Measurements from ENCODE around the gene FHAD1.
"Not testable (repeated sequence)": the region's sequence is repeated elsewhere in the genome, so short reads cannot be mapped to it uniquely, and the experiment has no call there.

FHAD1 gene

DNA sequence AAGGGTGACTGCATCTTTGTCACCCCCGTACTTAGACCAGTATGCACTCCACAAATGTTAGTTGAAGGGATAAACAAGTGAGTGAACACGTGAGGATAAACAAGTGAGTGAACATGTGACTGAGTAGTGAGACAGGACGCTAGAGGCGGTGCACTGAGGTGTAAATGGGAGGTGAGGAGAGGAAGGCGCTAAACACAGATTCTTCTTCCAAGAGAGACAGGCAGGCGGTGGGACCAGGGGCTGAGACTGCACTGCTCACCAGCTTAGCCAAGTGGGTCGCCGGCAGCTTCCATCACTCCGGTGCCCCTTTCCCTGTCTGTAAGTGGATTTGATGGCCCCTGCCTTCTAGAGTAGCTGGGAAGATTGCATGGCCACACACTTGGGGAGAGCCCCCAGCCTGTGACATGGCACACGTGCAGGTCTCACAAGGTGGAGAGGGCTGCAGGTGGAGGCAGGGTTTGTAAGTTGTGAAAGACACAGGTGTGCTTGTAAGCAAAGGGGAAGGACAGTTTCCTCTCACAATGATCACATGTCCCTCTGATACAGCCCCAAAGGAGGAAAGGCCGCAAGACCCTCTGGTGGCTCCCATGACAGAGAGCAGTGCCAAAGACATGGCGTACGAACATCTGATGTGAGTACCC lies 115.2 kb downstream of the FHAD1 start:
- no peak for DNase-seq (ENCODE audit: low read depth in 3 of 3, low spot score in 1 of 3)

DNA sequence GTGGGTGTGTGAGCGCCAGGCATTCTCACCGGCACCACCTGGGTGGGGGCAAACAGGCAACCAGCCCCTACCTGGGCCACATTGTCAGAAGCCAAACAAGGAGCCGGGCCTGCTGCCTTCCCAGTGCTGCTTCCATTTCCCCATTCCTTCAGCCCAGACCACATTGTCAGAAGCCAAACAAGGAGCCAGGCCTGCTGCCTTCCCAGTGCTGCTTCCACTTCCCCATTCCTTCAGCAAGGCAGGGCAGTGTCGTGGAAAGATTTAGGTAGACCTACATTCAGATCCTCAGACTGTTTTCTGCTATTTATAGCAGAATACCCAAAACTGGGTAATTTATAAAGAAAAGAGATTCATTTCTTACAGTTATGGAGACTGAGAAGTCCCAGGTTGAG lies 115.7 kb downstream of the FHAD1 start:
- no peak for DNase-seq (ENCODE audit: low read depth in 3 of 3, low spot score in 1 of 3)

DNA sequence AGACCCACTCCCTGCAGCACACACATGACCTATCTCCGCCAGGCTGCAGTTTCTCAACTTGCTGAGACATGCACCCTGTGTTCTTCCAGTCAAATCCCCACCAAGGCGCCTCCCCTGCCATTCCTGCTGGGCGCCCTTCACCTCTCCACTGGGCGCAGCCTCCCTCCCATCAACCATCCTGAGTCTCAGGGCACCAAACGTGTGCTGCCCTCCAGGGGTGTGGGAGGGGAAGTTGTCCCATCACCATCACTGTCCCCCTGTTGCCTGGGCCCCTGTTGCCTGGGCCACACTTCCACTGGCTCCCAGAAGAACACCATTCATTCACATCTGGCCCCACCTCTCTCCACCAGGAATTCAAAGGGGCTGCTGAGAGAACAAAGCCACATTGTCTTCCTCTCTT lies 117.7 kb downstream of the FHAD1 start:
- no peak for DNase-seq (ENCODE audit: low read depth in 3 of 3, low spot score in 1 of 3)

DNA sequence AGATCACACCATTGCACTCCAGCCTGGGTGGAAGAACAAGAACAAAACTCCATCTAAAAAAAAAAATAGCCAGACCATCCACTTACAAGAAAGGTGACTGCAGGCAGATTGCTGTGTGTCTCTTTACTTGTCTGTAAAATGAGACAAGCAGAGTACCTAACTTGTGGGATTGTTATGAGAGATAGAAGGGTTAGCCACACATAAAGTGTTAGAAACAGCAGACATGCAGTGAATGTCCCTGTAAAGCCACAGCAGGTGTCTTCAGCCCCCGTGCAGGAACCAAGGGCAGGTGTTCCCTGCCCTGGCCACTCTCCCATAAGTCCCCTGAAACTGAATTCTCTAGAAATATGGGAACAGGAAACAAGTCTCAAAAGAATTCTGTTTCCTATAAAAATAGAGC lies 121.9 kb downstream of the FHAD1 start:
- DNase-seq (ENCODE audit: low read depth in 3 of 3, low spot score in 1 of 3) = no peak

DNA sequence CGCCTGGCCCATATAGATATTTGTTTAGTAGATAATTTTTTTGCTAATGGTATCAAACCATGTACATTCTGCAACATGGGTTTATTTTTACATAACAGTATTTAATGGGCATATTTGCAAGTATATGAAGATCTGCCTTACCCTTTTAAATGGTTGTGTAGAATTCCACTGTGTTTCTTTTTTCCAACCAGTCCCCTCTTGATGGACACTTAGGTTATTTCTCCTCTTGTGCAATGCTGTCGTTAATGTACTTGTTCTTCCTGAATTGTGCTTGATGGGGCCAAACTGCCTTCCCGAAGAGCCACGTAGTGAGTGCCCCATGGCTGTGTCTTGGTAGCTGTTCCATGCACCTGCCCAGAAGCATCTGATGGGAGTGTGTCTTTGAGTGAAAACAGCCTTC lies 123.2 kb downstream of the FHAD1 start:
- no peak for DNase-seq (ENCODE audit: low read depth in 3 of 3, low spot score in 1 of 3)

DNA sequence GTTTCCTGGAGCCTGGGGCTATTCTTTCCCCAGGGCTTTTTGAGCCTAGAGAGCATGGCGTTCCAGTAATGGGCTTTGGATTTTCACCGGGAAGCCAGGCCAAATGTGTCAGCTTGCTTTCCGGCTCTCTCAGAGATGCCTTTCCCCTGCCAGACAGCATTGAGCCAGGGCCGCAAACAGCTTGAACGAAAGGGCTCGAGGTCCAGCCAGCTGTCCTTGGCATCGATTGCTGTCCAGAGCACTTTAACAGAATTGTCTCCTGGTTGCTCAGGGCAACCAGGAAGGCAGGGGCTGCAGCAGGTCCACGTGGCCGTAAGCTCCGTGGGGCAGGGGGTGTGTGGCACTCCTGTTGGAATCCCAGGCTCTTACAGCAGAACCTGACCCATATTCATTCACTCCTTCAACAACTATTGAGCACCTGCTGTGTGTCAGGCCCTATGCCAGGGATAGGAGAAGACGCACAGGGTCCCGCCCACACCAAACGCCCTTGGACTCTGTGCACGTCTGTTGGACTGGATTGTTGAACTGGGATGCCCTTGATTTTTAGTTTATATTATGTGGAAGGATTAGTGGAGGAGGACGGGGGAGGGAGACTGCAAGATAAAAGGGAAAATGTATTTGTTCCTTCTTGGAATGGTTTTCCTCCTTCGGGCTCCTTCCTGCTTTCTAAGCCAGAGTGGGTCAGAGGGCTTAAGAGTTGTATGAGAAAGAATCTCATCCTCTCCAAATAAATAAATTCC lies 123.9 kb downstream of the FHAD1 start:
- DNase-seq (ENCODE audit: low read depth in 3 of 3, low spot score in 1 of 3) = no peak

DNA sequence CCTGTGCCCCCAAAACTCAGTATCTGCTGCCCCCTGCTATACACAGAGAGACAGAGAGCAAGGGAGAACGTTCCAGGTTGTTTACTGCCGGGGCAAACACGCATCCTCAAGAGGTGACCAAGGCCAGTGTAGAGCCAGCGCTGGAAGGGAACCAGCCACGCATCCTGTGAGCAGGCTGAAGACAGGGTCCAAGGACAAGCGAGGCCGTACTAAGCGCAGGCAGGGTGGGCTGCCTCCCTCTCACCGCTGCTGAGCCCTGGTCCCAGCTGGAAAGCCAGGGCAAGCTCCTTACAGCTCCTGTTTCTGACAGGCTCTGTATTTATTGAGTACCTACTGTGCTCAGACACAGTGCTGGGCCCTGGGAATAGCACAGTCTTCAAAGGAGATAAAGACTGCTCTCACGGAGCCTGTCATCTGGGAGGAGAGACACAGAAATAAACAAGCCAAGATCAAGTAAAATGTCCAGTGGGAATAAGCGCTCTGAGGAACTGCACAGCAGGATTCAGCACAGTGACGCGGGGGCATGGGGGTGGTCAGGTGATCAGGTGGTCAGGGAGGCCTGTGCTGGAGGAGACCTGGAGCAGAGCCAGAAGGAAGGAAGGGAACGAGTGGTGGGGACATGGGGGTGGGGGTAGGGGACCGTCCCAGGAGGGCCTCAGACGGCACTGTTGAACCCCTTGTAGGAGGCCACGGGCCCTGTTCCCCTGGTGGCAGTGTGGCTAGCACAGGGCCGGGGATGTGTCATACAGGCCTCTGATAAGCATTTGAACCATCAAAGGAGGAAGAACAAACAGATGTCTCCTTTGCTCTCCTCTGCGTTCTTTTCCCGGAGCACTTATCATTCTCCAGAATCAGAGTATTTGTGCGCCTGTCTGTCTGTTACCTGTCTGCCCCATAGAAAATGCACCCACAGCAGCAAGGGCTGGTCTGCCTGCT lies 124.9 kb downstream of the FHAD1 start:
- DNase-seq (ENCODE audit: low read depth in 3 of 3, low spot score in 1 of 3) = no peak

DNA sequence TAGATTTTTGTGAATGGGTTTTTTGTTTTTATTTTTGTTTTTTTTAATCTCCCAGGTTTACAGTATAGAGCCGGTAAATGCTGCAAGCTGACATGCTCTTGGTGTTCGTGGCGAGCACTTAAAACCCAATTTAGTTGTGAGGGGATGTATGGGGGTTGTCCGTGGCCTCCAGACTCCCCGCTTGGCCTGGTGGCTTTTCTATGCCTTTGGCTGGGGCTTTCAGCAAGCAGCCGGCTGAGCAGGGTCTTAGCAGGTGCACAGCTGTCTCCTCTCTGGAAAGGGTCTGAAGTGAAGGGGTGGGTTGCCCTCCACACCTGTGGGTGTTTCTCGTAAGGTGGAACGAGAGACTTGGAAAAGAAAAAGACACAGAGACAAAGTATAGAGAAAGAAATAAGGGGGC lies 131.7 kb downstream of the FHAD1 start:
- DNase-seq (ENCODE audit: low read depth in 3 of 3, low spot score in 1 of 3) = no peak

DNA sequence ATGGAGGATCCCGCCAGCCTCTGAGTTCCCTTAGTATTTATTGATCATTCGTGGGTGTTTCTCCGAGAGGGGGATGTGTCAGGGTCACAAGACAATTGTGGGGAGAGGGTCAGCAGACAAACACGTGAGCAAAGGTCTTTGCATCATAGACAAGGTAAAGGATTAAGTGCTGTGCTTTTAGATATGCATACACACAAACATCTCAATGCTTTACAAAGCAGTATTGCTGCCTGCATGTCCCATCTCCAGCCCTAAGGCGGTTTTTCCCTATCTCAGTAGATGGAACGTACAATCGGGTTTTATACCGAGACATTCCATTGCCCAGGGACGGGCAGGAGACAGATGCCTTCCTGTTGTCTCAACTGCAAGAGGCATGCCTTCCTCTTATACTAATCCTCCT lies 132.1 kb downstream of the FHAD1 start:
- not testable (repeated sequence) for DNase-seq (ENCODE audit: low read depth in 3 of 3, low spot score in 1 of 3)

DNA sequence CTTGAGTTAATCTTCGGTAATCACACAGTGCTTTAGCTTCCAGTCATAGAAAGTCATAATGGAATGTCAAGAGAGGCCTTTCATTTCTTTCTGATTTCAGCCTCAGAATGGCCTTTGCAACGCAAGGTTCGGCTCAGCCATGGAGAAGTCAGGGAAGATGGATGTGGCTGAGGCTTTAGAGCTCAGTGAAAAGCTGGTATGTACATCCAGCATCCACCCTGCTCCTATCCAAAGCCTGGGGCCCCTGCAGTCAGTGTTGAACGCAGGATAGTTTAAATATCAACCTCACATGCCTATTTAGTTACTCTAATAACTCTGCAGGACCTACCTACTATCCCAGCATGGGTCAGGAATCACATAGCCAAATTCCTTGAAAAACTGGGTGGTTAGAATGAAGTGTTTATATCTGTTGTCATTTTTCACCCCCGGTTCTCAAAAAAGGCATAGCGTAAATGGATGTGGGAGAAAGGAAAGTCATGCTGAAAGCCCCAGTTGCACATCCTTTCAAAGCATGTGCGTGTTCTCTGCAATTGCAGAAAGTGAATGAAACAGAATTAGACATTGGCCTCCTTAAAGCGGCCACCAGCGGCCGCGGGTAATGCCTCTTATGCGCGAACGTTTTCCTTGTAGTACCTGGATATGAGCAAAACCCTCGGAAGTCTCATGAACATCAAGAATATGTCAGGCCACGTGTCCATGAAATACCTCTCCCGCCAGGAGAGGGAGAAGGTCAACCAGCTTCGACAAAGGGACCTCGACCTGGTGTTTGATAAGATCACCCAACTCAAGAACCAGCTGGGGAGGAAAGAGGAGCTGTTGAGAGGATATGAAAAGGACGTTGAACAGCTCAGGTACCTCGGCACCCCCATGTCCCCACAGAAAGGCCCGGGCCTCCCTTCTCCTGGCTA lies 133.8 kb downstream of the FHAD1 start:
- no peak for DNase-seq (ENCODE audit: low read depth in 3 of 3, low spot score in 1 of 3)

DNA sequence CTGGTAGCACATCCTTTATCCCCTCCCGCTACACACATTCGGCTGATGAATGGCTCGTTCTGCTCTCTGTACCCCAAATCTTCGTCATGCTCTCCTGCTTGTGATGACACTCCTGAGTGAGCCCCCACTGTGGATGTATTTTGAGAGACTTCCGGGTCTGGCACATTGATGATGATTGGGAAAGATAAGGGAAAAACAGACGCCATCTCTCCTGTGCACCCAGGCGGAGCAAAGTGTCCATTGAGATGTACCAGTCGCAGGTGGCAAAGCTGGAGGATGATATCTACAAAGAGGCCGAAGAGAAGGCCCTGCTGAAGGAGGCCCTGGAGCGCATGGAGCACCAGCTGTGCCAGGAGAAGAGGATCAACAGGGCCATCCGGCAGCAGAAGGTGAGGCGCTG lies 134.8 kb downstream of the FHAD1 start:
- no peak for DNase-seq (ENCODE audit: low read depth in 3 of 3, low spot score in 1 of 3)

DNA sequence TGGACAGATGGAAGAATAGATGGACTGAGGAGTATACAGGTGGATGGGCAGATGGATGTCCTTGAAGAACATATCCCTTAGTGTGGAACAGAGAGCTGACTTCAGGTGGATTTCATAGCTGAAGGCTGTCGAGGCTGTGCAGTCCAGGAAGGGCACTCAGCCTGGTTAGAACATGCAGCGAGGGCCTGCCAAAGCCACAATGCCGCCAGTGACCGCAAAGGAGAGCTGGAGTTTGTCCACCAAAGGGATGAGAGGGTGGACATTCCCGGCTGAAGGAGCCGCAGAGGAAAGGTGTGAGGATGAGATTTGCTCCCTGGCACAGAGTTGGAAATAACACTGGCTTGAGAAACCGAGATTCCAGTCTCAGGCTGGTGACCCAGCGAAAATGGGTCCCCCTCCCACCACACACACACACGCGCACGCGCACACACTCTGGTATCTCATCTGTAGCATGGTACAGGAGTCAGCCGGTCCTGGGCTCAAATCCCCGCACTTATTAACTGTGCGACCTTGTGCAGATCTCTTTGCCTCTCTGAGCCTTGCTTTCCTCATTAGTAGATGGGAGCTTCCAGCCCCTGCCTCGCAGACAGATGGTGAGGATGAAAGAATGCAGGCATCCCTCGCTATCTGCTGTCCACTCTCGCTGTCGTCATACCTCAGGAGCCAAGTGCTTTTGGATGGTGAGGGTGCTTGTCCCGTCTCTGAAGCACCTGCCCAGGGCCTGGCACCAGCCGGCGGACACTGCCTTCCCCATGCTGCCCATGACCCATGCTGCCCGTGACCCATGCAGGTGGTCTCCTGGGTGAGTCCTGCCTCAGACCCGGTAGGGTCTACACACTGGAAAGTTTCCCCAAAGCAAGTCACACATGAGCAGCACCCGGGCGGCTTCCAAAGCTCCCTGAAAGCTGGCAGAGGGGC lies 135.8 kb downstream of the FHAD1 start:
- no peak for DNase-seq (ENCODE audit: low read depth in 3 of 3, low spot score in 1 of 3)

DNA sequence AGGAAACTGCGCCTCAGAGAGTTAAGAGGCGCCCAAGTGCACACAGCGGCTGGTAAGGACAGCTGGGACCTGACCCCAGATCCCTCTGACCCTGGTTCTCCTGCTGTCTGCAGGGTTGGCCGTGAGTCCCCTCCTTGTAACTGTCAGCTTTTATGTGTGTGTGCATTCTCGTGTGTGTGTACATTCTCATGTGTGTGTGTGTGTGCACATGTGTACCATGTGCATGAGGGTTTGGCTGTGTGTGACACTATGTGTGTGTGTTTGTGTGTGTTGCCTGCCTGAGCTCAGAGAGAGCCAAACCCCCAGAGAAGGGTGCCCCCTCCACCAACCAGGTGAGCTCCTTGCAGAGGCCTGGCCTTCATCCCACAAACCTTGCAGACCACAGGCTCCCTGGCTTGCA lies 136.8 kb downstream of the FHAD1 start:
- DNase-seq (ENCODE audit: low read depth in 3 of 3, low spot score in 1 of 3) = no peak

DNA sequence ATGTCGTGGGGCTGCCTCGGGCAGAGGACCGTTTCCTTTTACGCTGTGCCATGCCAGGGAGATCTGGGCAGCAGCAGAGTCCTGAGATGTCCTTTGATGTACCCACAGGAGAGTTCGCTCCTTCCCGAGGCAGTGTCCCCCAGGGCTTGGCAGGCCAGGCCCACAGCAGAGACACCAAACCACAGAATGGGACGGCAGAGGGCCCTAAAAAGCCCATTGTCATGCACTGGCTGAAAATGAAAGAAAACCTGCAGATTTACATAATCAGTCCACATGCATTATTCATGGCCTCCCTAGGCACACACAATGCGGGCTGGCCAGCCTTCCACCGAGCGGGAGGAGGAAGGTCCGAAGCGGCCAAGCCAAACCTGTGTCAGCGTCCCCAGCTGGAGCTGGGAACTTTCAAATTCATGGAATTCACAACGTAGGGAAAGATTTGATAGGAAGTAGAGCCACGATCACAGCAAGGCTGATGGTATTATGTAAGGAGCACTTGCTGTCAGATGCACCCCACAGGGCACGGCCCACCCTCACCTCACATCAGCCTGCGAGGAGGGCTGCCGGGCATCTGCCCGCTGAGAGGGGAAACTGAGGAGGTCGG lies 137.4 kb downstream of the FHAD1 start:
- DNase-seq (ENCODE audit: low read depth in 3 of 3, low spot score in 1 of 3) = no peak

DNA sequence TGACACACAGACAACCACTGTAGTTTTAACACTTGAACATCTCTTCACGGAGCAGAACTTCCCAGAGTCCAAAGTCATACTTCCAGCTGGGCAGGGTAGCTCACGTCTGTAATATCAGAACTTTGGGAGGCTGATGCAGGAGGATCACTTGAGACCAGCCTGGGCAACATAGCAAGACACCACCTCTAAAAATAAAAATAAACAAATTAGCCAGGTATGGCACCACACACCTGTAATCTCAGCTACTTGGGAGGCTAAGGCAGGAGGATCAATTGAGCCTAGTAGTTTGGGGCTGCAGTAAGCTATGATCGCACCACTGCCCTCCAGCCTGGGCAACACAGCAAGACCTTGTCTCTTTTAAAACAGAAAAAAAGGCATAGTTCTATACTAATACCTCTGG lies 138.4 kb downstream of the FHAD1 start:
- DNase-seq (ENCODE audit: low read depth in 3 of 3, low spot score in 1 of 3) = no peak

DNA sequence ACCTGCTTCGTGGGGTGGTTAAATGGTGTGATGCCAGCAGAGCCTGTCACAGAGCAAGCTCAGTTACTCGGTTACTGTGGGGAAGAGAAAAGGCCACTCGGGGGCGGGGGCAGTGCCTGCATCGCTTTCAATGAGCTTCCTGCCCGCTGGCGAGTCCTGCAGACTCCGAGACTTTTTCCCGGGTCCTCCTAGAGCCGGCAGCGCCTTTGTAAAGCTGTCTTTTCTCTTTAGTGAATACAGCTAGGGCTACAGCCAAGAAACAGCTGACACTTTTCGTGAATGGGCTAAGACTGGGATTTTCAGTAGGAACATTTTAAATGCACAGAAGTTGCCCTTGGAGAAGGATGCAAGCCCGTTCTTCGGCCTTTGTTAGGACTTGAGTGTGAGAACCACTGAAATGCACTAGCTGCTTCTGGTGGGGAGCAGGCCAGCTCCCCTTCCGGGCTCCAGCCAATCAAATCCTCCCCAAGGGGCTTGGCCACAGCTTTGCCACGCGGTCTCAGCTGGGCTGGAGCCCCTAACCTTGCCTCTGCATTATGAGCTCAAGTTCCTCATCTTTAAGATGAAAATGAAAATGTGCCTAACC lies 139.2 kb downstream of the FHAD1 start:
- no peak for DNase-seq (ENCODE audit: low read depth in 3 of 3, low spot score in 1 of 3)

DNA sequence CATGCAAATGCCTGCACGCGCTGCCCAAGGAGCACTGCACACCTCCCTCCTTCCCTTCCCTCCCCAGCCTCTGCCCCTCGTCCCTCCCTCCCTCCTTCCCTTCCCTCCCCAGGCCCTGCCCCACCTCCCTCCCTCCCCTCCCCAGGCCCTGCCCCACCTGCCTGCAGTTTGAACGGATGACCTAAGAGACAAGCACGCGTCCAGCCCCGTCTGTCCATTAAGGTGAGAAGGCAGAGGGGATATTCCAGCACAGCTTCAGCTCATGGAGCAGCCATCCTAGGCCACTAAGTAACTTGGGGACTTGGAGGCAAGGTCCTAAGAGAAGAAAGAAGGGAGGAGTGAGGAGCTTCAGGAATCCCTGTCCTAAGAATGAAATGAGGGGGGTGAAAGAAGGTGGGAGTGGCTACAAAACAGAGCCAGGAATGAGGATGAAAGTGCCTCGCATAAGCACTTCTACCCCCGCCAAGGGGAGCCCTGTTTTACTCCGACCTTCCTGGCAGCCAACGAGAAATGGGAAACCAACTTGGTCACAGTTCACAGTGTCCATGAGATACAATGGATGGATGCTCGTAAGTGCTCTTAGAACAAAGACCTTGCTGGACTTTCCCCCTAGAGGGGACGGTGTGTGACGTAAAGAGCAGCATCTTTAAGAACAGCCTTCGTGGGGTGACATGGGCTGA lies 141.3 kb downstream of the FHAD1 start:
- DNase-seq (ENCODE audit: low read depth in 3 of 3, low spot score in 1 of 3) = no peak

DNA sequence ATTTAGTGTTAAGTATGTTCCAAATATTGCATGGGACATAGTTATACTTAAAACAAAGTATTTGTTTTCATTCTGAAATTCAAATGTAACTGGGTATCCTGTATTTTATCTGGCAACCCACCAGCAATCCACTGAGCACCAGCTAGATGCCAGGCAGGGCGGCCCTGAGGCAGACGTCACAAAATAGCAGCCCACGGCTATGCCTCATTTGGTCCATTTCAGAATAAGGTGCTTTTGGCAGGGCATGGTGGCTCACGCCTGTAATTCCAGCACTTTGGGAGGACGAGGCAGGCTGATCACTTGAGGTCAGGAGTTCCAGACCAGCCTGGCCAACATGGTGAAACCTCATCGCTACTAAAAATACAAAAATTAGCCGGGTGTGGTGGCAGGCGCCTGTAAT lies 142.8 kb downstream of the FHAD1 start:
- not testable (repeated sequence) for DNase-seq (ENCODE audit: low read depth in 3 of 3, low spot score in 1 of 3)

DNA sequence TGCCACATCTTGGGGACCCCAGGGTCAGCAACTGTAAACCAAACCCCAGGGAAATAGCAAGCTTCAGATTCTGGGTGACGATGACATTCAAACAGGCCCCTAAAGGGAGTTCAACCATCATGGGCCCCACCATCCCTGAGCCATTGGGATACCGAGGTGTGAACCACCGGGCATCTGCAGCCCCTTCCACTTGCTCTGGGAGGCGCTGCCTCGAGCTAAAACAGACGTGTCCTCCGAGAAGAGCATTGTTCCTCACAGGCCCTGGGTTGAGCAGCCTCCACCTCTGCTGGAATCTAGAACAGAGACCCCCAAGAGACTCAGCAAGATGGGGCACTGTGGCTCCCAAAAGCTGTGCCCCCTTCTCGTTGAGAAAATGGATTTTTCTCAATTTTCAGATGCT lies 143.6 kb downstream of the FHAD1 start:
- no peak for DNase-seq (ENCODE audit: low read depth in 3 of 3, low spot score in 1 of 3)
